ENCODE results near the gene ERBIN. TPM values are rescaled to one million over a fixed set of nuclear protein-coding genes. Genes with fewer than 3 reads are reported as not detected.

The ERBIN gene
- total RNA-seq, 4 donors from 2014 or later = 27.4 to 62.6 (median 48.6) TPM

- Histone ChIP-seq H3K4me3 (no peak overlapping the region), H3K9me3 (no peaks in the 10 kb centered on the region), H3K4me1 (no peaks in the 10 kb centered on the region), H3K36me3 (no peaks in the 10 kb centered on the region), H3K27me3 (no peaks in the 10 kb centered on the region), H3K27ac (no peak overlapping the region)
- DNase-seq = no peak
- TF ChIP-seq, protein P1, sequence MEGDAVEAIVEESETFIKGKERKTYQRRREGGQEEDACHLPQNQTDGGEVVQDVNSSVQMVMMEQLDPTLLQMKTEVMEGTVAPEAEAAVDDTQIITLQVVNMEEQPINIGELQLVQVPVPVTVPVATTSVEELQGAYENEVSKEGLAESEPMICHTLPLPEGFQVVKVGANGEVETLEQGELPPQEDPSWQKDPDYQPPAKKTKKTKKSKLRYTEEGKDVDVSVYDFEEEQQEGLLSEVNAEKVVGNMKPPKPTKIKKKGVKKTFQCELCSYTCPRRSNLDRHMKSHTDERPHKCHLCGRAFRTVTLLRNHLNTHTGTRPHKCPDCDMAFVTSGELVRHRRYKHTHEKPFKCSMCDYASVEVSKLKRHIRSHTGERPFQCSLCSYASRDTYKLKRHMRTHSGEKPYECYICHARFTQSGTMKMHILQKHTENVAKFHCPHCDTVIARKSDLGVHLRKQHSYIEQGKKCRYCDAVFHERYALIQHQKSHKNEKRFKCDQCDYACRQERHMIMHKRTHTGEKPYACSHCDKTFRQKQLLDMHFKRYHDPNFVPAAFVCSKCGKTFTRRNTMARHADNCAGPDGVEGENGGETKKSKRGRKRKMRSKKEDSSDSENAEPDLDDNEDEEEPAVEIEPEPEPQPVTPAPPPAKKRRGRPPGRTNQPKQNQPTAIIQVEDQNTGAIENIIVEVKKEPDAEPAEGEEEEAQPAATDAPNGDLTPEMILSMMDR (IDR thresholded peaks at IDR 0.05) = no peak
- TF ChIP-seq POLR2A (IDR thresholded peaks at IDR 0.05) = no peak
- 54 to 75% methylated on average over 2 of the region's 2 CpGs for WGBS, 2 donors
- intact Hi-C loops (cut with DNase I) = no loop called here
These were observed 196.1 kb downstream of the ERBIN start for GRCh38 chr5:66122379-66123034.

DNA sequence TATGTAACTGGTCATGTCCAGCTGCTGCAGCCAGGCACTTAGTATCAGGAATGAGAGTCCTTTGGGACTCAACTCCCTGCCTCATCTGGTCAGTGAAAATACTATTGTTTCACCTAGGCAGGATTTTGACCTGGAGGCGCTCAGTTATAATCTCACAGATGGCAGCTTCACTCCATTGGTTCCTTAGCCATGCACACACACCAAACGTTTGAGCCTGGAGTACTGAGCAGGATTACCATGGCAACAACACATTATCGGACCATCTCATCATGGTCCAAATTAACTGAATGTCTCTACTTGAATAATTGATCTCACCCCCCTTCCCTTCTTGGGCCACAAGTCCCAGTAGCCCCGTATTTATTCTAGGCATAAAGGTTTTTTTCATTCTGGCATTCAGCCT lies 202.8 kb downstream of the ERBIN start:
- intact Hi-C loops (cut with DNase I) = no loop called here
- TF ChIP-seq POLR2A (IDR thresholded peaks at IDR 0.05) = no peak
- TF ChIP-seq, protein P1 (IDR thresholded peaks at IDR 0.05) = no peak
- 73% methylated on average over 4 of the region's 4 CpGs for WGBS, 2 donors

DNA sequence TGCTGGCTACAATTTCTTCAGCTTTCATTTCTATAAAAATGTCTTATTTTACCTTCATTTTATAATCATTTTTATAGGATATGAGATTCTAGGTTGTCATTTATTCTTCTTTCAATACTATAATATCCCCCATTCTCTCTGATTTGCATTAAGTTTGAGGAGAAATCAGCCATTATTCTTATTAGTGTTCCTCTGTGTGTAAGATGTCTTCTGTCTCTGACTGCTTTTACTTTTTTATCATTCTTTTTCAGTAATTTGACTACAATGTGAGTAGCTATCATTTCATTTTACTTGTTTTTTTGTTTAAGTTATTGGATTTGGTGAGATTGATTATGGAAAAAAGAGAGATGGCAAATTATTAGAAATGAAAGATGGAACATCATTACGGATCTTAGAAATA lies 204.1 kb downstream of the ERBIN start:
- TF ChIP-seq, protein P1 (IDR thresholded peaks at IDR 0.05) = no peak

More for the DNA sequence above, 202.8 kb downstream of the ERBIN start:
- no peak overlapping the region for H3K4me3 ChIP-seq
- H3K27me3 ChIP-seq = no peaks in the 10 kb centered on the region
- DNase-seq = no peak
- H3K9me3 ChIP-seq = no peaks in the 10 kb centered on the region
- no peak overlapping the region for H3K27ac ChIP-seq
- peaks cover 0 to 2% (median 0%) of the 10 kb centered on the region in 3 donors for H3K4me1 ChIP-seq
- H3K36me3 ChIP-seq = no peaks in the 10 kb centered on the region

More for the DNA sequence above, 204.1 kb downstream of the ERBIN start:
- Histone ChIP-seq H3K27ac (no peak overlapping the region), H3K27me3 (no peaks in the 10 kb centered on the region), H3K4me1 (peaks cover 0 to 7% (median 0%) of the 10 kb centered on the region in 3 donors), H3K4me3 (no peak overlapping the region), H3K36me3 (no peaks in the 10 kb centered on the region), H3K9me3 (no peaks in the 10 kb centered on the region)
- DNase-seq = no peak
- 88 to 100% methylated on average over 1 of the region's 1 CpG for WGBS, 2 donors
- intact Hi-C loops (cut with DNase I) = no loop called here

Small RNA genes lying within 50 kb of the gene (small RNA-seq; reads per million reads assigned to genes)
- 0 reads per million in 4 donors for gene RF00598

Other genes with a start within 250 kb of the ERBIN start
- 1 to 10 TPM in 3 of 4 donors, under 1 TPM in 1; 0.99 to 5.8 (median 3.7) TPM for gene SGTB, start 204.5 kb upstream of the ERBIN start, total RNA-seq
- gene NLN, start 204.4 kb upstream of the ERBIN start, total RNA-seq = 10 to 100 TPM in 3 of 4 donors, 1 to 10 TPM in 1; 4.9 to 22.1 (median 19.2) TPM
- gene SREK1, start 217.7 kb downstream of the ERBIN start, total RNA-seq = 10 to 100 TPM; 18.7 to 95.0 (median 54.4) TPM

Measured in esophagus squamous epithelium (tissue), 5 donors.